GM19043 (cell line): Measurements from ENCODE around the gene JPH3.
"Not testable (repeated sequence)": the region's sequence is repeated elsewhere in the genome, so short reads cannot be mapped to it uniquely, and the experiment has no call there.

Experiments used
- ATAC-seq: cut with Tn5 transposase; IDR thresholded peaks from one replicate; pipeline ENCODE4 v1.9.1; 2021; ENCODE audit warnings: low read depth; ENCODE audit not compliant: unreplicated experiment

Gene JPH3

DNA sequence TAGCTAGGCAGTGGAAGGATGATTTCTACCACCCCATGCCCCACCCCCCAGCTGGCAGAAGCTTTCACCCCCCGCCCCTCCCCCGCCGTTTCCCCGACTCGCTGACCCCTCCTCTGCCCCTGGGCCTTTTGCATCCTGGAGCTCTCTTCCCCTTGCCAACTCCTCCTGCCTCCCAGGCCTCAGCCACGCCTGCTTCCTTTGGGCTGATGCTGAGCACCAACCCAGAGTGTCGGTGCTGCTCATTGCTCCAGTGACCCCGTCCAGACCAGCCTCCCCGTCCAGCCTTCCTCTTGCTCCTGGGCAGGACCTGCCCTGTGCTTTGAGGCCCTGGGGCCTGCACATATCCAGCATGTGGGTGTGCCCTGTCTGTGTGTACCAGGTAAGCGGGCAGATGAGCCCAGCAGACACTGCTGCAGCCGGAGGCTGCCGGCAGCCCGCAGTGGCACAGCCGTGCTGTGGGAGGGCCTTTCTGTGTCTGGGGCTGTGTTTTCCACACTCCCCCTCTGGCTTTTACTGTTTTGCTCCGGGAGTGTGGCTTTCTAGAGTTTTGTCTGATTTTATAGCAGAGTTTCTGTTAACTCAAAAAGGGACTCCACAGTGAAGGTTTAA, 72.9 kb downstream of the JPH3 start:
- ATAC-seq, result no peak

DNA sequence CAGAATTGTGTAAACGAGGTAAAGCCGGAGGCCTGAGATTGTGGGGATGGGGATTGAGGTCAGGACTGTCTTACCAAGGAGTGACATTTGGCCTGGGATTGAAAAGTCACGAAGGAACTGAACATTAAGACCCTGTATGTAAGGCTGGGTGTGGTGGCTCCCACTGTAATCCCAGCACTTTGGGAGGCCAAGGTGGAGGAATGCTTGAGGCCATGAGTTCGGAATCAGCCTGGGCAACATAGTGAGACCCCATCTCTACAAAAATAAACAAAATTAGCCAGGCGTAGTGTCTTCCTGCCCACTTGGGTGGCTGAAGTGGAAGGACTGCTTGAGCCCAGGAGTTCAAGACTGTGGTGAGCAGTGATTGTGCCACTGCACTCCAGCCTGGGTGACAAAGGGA, 75.5 kb downstream of the JPH3 start:
- no peak for ATAC-seq

DNA sequence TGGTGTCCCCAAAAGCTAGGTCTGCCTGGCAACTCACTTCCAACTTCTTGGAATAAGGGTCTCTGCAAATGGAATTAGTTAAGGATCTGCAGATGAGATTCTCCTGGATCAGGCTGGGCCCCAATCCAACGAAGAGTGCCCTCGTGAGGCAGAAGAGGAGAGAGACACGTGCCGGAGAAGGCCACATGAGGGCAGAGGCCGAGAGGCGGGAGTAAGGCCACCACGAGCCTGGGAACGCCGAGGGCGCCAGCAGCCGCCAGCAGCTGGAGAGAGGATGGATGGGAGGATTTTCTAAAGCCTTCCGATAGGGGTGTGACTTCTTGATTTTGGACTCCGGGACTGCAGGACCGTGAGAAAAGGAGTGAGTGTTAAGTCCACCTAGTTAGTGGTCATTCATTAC, 76.3 kb downstream of the JPH3 start:
- ATAC-seq, result no peak

DNA sequence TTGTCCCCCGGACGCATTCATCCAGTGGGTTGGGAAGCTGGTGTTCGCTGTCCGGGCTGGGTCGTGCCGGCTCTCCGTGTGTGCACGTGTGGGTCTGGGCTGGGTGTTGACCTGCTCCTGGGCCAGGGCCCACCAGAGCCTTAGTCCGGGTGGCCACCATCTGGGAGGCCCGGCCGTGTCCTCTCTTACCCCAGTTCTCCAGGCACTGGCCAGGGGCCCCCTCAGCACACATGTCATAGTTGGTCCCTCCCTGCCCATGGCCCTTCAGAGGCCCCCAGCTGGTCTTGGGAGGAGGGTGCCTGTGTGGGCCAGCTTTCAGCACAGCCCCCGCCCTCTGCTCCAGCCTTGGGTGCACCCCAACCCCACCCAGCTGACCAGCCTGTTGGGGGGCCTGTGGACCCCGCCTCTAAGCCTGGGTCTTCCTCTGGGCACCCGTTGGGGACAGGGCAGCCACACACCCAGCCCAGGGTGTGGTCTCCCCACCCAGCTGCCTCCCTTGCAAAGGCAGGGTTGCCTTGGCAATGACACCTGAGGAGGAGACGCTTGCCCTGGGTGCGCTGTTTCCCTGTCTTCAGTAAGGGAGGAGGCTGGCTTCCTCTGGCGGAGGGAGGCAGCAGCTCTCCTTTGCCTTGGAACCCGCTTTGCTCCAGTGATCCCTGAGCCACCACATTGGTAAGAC, 77.4 kb downstream of the JPH3 start:
- no peak for ATAC-seq

DNA sequence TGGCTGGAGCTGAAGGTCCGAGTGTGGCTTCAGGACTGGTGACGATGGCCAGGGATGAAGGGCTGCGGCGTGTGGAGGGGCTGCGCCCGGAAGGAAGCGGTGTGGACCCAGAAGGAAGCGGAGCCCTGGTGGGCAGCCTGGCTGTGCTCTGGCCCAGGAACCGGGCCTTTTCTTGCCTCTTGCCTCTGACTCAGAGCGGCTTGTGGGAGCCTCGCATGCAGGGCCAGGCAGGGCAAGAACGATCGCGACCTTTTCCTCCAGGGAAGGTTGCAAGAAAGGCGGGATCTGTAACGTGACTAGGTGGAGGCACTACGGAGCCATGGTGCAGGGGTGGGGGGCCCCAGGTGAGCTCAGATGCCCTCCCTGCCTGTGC, 78.0 kb downstream of the JPH3 start:
- ATAC-seq, result no peak

DNA sequence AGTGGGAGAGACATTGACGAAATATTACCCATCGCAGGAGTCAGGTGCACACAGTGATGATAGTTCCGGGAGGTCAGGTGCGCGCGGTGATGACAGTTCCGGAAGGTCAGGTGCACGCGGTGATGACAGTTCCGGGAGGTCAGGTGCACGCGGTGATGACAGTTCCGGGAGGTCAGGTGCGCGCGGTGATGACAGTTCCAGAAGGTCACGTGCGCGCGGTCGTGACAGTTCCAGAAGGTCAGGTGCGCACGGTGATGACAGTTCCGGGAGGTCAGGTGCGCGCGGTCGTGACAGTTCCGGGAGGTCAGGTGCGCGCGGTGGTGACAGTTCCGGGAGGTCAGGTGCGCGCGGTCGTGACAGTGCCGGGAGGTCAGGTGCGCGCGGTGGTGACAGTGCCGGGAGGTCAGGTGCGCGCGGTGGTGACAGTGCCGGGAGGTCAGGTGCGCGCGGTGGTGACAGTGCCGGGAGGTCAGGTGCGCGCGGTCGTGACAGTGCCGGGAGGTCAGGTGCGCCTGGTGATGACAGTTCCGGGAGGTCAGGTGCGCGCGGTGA, 78.8 kb downstream of the JPH3 start:
- ATAC-seq, result not testable (repeated sequence)

DNA sequence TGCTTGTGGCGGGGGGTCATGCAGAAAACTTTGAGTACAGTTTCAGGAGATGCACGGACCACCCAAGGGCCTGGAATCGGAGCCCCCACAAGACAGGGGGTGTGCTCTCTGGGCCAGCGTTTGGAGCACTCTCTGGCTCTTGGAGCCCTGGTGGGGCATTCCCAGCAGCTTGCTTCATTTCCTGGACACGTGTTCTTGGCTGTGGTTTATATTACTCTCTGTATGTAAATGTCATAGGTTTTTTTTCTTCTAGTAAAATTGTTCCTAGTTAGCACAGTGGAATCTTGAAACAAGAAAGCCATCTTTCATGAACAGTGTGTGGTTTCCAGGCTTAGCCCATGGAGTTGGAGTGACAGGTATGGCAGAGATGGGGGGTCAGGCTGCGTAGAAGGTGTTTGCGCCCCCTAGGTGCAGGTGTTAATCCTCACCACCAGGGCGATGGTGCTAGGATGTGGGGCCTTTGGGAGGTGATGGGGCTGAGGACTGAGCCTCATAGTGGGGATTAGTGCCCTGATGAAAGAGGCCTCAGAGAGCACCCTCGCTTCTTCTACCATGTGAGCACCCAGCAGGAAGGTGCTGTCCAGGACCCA, 79.8 kb downstream of the JPH3 start:
- no peak for ATAC-seq

DNA sequence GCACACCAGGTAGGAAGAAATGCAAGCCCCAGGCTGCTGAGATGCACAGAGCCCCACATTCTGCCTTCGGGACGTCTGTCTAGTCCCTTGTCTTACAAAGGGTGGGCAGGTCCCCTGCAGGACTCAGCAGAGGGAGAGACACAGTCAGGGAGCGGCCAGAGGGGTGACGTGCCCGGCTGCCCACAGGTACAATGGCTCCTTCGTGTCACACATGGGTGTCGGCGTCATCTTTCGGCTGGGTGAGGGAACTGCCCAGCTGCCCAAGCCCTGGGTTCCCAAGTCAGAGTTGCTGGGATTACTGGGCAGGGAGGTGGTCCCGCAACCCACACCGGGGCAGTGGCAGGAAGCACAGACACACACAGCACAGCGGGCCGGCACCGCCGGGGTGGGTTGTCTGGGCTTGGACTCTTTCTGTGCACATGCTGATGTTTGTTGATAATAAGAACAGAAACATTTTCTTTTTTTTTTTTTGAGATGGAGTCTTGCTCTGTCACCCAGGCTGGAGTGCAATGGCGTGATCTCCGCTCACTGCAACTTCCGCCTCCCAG, 80.6 kb downstream of the JPH3 start:
- no peak for ATAC-seq

DNA sequence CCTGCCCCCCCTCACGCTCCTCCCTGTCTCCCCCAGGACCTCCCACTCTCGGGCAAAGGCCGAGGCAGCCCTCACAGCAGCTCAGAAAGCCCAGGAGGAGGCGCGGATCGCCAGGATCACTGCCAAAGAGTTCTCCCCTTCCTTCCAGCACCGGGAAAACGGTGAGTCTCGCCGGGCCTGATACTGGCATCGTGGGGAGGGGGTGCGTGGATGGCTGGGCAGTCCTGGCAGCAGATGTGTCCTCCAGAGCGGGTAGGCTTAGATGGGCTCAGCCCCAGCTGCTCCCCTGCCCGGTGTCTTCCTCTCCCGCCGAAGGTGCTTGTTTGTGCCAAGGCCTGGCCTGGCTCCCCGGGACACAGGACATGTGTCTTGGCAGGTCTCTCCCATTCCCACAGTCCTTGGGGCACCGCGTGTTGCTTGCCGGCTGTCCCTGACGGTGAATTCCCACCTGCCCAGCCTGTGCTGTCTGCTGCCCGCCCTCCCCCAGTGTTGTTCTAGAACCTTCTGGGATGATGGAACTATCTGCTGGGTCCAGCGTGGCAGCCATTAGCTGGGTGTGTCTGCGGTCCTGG, 81.9 kb downstream of the JPH3 start:
- ATAC-seq, result no peak

DNA sequence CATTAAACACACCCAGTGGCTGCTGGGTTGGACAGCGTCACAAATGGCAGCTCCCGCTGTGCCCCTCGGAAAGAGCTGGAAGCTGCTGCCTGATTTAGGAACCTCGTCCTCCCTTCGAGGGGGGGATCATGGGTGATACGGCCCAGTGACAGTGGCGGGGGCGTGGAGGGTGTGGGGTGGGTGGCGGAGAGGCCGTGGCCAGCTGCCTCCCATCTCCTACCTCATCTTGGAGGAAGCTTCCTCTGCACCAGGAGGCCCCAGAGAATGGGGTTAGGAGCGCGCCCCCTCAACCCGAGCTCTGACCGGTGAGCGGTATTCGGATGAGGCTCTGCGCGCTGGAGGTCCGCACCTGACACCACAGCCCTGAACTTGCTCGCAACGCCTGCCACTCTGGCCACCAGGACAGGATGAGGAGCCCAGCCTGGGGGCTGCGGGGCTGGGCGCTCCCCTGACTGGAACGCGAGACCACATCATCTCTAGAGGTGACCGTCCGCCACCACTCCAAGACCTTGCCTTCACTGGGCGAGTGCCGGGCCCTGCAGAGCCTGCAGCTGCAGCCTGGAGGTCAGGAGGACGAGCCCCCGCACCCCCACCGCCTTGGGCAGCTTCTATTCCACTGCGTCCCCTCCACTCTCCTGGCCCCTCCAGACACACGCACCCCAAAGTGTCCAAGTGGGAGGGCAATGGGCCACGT, 82.5 kb downstream of the JPH3 start:
- no peak for ATAC-seq

DNA sequence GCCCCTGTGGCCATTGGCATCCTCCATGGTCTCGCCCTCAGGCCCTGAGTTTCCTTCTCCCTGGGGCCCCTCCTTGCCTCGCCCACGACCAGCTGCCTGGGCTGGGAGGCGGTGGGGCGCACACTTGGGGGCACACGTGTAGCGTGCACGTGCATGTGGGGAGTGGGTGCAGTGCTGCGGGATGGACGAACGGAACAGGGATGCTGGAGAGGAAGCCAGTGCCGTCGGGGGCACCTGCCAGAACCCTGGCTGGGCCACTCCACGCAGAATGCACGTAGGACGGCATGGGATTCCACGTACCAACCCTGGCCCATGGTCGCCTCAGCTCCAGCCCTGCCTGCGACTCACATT, 83.1 kb downstream of the JPH3 start:
- no peak for ATAC-seq

DNA sequence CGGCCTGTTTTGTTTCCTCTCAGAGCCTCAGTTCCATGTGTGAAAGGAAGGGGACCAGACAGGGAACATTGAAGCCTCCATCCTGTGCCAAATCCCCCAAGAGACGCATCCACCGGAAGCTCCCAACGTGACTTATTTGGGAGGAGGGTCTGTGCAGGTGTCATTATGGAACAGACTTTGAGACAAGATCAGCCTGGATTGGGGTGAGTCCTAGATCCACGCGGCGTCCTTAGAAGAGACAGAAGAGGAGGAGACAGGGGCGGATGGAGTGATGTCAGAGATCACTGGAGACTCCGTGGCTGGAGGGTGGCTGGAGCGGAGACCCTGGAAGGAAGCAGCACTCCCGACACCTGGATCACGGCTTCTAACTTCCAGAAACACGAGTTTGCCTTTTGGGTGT, 83.5 kb downstream of the JPH3 start:
- no peak for ATAC-seq

DNA sequence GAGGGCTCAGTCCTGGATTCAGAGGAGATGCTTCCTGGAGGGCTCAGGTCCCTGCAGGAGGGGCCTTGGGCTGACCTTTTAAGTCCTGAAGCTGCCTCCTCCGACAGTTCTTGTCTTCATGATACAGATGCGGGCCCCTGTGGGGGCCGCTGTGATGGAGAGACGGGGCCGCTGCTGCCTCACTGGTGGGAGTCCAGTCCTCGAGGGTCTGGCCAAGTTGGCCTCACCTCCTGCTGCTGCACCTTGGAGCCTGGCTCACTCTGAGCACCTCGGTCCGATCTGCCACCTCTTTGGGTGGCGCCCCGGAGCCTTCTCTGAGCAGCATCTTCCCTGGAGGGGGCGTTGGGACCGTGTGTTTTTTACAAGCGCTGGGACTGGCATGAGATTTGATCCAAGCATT, 84.4 kb downstream of the JPH3 start:
- ATAC-seq, result no peak

DNA sequence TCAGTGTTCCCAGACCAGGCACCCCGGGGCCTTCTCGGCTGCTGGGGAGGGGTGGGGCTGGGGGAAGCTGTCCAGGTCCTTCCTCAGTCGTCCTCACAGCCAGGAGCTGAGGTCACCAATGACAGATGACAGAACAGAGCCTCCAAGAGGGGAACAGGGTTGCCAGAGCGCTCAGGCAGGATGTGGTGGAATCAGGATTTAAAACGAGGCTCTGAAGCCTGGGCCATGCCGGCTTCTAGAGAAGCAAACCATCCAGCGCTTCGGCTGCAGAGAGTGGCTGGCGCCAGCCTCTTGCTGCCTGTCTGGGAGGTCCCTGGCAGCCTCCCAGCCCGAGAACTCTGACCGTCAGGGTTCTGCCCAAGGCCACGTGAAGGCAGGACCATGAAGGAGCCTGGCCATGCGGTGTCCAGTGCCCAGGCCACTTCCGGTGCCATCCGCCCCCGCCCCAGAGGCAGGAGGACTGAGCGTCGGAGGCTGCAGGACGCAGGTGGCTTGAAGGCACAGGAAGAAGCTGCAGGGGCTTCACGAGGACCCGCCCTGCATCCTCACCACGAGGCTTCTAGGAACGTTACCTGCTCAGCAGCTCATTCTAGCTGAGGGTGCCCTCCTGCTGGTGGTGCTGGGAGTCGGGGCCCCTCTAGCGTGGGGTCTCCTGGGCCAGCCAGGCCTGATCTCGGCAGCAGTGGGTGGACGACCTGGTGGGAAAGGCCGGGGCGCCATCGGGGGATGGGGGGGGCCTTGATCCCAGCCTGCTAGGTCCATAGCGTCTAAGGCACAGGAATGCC, 85.0 kb downstream of the JPH3 start:
- ATAC-seq, result no peak

DNA sequence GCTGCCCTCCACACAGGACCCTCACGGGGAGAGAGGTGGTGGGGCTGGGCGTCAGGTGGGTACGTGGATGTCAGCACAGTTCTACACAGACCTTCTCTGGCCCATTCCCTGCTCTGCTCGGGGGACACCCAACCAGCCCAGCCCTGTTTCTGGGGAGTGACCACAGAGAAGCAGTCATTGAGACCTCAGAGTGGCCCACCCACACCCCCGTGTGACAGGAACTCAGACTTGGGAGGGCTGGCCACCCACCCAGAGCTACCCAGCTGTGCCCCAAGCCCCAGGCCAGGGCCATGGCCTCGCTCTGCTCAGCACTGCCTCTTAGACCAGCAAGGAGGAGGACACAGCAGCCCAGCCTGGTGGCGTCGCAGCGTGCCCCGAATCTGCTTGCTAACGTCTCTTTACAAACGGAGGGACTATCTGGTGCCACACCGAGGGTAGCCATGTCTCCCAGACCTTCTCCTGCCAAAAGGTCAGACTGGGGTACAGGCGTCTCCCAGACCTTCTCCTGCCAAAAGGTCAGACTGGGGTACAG, 85.8 kb downstream of the JPH3 start:
- no peak for ATAC-seq

DNA sequence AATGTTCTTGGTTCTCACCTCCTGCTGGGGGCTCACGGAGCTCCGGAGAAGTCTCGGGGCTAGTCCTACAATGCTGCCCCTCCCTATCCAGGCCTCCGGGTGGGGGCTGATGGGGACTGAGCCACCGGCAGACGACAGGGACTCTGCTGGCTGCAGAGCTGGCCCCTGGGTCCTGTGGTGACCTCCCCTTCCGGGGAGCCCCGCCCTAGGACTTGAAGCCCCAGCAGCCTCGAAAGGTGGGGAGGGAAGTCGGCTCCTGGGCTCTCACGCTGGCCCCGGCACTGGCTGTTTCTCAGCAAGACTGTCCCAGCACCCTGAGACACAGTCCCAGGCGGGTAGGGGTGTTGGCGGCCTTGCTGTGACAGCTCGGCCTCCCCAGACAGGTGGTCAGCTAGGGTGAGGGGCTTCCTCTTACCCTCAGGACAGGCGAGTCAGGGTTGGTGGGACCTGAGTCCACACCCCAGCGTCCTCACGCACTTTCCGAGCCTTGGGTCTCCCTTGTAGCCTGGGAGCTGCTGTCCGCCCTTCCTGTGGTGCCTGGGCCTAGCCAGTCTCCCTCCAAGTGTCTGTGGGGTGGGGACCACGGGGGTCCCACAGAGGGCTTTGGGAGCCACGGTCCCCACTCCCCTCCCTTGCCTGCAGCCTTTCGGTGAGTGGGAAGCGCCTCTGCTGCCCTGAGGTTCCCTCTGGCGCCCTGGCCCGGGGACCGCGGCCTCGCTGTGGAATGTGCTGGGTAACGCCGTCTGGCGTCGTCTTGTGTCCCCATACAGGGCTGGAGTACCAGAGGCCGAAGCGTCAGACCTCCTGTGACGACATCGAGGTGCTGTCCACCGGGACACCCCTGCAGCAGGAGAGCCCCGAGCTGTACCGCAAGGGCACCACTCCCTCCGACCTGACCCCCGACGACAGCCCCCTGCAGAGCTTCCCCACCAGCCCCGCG, 86.8 kb downstream of the JPH3 start:
- ATAC-seq, result no peak

DNA sequence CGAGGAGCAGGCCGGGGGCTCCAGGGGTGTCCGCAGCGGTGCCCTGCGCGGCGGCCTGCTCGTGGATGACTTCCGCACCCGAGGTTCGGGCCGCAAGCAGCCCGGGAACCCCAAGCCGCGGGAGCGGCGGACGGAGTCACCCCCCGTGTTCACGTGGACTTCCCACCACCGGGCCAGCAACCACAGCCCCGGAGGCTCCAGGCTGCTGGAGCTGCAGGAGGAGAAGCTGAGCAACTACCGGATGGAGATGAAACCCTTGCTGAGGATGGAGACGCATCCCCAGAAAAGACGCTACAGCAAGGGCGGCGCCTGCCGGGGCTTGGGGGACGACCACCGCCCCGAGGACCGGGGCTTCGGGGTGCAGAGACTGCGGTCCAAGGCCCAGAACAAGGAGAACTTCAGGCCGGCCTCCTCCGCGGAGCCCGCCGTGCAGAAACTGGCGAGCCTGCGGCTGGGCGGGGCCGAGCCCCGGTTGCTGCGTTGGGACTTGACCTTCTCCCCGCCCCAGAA, 87.7 kb downstream of the JPH3 start:
- no peak for ATAC-seq

DNA sequence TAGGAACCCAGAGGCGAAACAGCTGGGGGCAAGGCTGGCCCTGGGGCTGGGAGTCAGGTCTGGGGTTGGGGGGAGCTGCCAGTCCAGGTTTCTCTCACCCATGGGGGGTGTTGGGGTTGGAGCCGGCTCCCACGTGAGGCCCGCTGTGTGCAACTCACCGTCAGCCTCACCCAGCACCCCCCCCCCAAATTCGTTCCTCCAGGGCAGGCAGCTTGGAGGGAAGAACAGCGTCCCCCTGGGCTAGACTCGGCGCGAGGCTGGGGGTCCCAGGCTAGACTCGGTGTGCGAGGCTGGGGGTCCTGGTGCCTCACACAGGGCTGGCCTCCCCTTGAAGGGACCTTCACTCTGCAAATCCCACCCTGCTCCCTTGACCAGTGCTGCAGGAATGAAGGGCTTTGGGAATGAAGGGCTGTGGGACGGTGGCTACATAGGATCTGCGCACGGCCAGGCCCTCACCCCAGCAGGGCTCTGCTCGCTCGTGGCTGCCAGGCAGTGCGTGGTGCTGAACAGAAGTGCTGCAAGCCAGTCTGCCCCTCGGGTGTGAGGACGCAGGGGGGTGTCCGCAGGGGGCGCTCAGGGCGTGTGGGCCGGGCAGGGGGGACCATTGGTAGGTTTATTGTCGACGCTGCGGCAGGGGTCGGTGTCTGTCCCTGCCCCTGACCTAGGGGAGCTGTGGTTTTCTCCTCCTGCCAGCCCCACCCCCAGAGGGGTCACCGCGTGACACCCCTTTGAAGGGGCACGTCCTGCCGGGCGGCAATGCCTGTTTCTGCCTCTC, 88.8 kb downstream of the JPH3 start:
- ATAC-seq, result no peak
